ENCODE data around the gene PCDHB13. TPM values are rescaled to one million over a fixed set of nuclear protein-coding genes. Genes with fewer than 3 reads are reported as not detected.
"Not testable (repeated sequence)": the region's sequence is repeated elsewhere in the genome, so short reads cannot be mapped to it uniquely, and the experiment has no call there.

The PCDHB13 gene
- total RNA-seq, 4 donors from 2014 or later = 3.3 to 9.0 (median 5.0) TPM

DNA sequence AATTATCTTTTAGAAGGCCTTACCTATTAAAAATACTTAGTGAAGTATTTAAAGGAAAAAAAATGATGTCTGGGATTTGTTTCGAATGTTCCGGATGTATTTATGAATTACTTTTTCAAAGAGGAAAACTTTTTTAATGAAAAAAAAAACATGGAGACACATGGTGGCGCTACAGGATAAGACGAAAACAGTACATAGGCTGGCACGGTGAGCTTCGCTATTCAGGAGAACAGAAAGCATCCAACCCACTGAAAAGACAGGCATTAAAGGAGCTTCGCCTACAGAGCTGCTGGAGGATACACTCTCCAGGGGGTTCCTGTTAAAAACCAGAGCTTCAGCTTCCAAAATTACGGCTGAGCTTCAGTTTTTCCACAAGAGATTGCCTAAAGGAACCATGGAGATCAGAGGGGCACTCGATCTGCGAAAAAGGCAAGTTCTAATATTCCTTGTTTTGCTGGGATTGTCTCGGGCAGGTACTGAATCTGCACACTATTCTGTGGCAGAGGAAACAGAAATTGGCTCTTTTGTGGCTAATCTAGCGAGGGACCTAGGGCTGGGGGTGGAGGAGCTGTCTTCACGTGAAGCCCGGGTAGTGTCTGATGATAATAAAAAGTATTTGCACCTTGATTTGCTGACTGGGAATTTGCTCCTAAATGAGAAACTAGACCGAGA, 9.5 kb downstream of the PCDHB13 start, which contains the start of gene PCDHB14:
PCDHB14 (plus strand) TSS at position 232 of the 672 bp plus-strand sequence; CDS start at position 395, 163 bp downstream.
- H3K4me3 ChIP-seq (ENCODE audit: low read depth, poor library complexity, severe bottlenecking) = no peak within 1 kb of the TSS
- WGBS, 2 donors = 28 to 29% methylated on average over 15 of the region's 15 CpGs
- DNase-seq (ENCODE audit: low spot score in 2 of 2) = no peak
- no peak for TF ChIP-seq CTCF (IDR thresholded peaks at IDR 0.05)
- TF ChIP-seq POLR2A (IDR thresholded peaks at IDR 0.05) = no peak
- intact Hi-C loops (cut with DNase I; ENCODE audit: low total_unique reads) = no loop called here

- intact Hi-C loops (cut with DNase I; ENCODE audit: low total_unique reads); H3K4me3 ChIP-seq (ENCODE audit: low read depth, poor library complexity, severe bottlenecking); DNase-seq (ENCODE audit: low spot score in 2 of 2): not testable (repeated sequence)
- 20 to 31% methylated on average over 15 to 19 of the region's 40 CpGs for whole genome bisulfite sequencing, 2 donors
These were observed 11.1 kb downstream of the PCDHB13 start for GRCh38 chr5:141224844-141225243.

DNA sequence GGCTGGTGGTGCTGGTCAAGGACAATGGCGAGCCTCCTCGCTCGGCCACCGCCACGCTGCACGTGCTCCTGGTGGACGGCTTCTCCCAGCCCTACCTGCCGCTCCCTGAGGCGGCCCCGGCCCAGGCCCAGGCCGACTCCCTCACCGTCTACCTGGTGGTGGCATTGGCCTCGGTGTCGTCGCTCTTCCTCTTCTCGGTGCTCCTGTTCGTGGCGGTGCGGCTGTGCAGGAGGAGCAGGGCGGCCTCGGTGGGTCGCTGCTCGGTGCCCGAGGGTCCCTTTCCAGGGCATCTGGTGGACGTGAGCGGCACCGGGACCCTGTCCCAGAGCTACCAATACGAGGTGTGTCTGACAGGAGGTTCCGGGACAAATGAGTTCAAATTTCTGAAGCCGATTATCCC, 11.7 kb downstream of the PCDHB13 start:
- intact Hi-C loops (cut with DNase I; ENCODE audit: low total_unique reads); H3K4me3 ChIP-seq (ENCODE audit: low read depth, poor library complexity, severe bottlenecking); DNase-seq (ENCODE audit: low spot score in 2 of 2): not testable (repeated sequence)
- WGBS, 2 donors = 37 to 38% methylated on average over 20 to 30 of the region's 30 CpGs

DNA sequence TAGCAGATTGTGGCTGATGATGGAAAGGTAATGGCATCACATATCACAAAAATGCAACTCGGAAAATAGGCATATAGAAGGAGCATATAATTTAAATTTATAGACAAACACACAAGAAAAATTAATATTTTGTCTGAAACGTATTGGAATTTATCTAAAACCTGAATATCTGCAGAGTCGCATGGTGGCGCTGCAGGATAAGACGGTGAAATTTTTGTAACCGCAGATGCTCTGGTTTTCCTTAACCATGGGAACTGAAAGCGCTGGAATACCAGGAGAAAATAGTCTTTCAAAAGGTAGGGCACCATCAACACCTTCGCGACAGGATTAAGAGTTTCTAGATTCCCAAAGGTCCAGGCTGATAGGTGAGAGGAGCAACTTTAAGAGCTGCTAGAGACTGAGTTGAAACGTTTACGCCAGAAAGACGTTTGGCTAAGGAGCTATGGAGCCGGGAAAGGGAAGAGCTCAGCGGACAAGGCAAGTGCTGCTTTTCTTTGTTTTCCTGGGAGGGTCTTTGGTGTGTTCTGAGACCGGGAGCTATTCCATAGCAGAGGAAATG, 20.5 kb downstream of the PCDHB13 start:
- TF ChIP-seq POLR2A (IDR thresholded peaks at IDR 0.05) (no peak), CTCF (IDR thresholded peaks at IDR 0.05) (no peak)
- H3K4me3 ChIP-seq (ENCODE audit: low read depth, poor library complexity, severe bottlenecking) = no peak overlapping the region
- intact Hi-C loops (cut with DNase I; ENCODE audit: low total_unique reads) = no loop called here
- WGBS, 2 donors = 8 to 10% methylated on average over 15 of the region's 15 CpGs
- DNase-seq (ENCODE audit: low spot score in 2 of 2) = no peak

GRCh38 chr5:141235922-141236321, 22.2 kb downstream of the PCDHB13 start:
- DNase-seq (ENCODE audit: low spot score in 2 of 2); H3K4me3 ChIP-seq (ENCODE audit: low read depth, poor library complexity, severe bottlenecking); intact Hi-C loops (cut with DNase I; ENCODE audit: low total_unique reads): not testable (repeated sequence)
- 21 to 32% methylated on average over 23 to 37 of the region's 40 CpGs for WGBS, 2 donors

- intact Hi-C loops (cut with DNase I; ENCODE audit: low total_unique reads) = no loop called here
- 16 to 25% methylated on average over 22 to 32 of the region's 32 CpGs for WGBS, 2 donors
- no peak for DNase-seq (ENCODE audit: low spot score in 2 of 2)
- H3K4me3 ChIP-seq (ENCODE audit: low read depth, poor library complexity, severe bottlenecking) = no peak overlapping the region
- TF ChIP-seq CTCF (IDR thresholded peaks at IDR 0.05) = no peak
- no peak for TF ChIP-seq POLR2A (IDR thresholded peaks at IDR 0.05)
These were observed 23.0 kb downstream of the PCDHB13 start for GRCh38 chr5:141236516-141237313.

DNA sequence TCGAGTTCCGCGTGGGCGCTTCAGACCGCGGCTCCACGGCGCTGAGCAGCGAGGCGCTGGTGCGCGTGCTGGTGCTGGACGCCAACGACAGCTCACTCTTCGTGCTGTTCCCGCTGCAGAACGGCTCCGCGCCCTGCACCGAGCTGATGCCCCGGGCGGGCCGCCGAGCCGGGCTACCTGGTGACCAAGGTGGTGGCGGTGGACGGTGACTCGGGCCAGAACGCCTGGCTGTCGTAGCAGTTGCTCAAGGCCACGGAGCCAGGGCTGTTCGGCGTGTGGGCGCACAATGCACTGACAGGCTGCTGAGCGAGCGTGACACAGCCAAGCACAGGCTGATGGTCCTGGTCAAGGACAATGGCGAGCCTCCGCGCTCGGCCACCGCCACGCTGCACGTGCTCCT, 27.8 kb downstream of the PCDHB13 start:
- TF ChIP-seq CTCF (IDR thresholded peaks at IDR 0.05) = no peak
- TF ChIP-seq POLR2A (IDR thresholded peaks at IDR 0.05) = no peak
- intact Hi-C loops (cut with DNase I; ENCODE audit: low total_unique reads) = no loop called here
- DNase-seq (ENCODE audit: low spot score in 2 of 2) = no peak
- WGBS, 2 donors = 20 to 26% methylated on average over 19 to 36 of the region's 43 CpGs
- H3K4me3 ChIP-seq (ENCODE audit: low read depth, poor library complexity, severe bottlenecking) = no peak overlapping the region
